ENCODE data around the gene TPPP. TPM values are rescaled to one million over a fixed set of nuclear protein-coding genes. Genes with fewer than 3 reads are reported as not detected.

Gene TPPP
- total and polyA plus RNA-seq, 12 donors, result 0.39 to 9.1 (median 2.0) TPM

DNA sequence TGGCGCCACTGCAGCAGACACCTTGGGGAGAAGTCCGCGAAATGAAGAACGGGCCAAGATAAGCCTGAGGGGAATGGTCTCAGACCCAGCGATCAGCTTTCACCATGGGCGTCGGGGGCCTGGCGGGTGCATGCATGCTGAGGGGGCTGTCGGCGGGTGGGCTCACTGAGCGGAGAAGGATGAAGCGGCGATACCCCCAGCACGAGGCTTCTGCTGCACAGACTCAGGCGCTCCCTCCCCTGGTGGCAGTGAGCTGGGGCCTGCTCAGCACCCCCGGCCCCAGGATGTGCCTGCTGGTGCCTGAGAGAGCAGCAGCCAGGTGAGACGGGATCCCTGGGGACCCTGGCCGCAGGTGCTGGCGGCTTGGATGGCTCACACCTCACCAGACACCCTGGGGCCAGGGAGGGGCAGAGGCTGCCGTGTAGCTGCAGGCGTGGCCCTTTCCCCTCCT is 49.8 kb downstream of the TPPP start:
- no peaks in the 10 kb centered on the region for H3K4me1 ChIP-seq (replicated peaks in 1 of 2)

DNA sequence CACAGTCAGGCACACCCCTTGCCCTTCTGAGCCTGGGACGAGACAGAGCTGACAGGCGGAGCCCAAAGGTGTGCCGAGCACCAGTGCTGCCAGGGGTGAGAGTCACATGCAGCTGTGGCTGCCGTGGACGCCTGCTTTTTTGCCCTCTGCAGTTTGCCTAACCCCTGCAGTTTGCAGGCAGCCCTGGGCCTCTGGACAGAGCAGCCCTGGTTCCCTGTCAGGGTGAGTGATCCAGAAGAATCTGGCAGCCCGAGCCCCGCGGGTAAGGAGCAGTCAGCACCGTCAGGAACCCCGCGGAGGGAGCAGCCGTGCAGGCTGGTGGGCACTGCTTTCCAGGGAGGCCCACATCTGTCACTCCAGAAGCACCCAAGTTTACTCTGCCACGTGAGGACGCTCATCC is 50.7 kb downstream of the TPPP start:
- intact Hi-C loops (cut with DNase I), result no loop called here
- Histone ChIP-seq H3K27me3 (no peaks in the 10 kb centered on the region), H3K27ac (no peak overlapping the region), H3K9me3 (replicated peaks in 1 of 3) (no peaks in the 10 kb centered on the region), H3K36me3 (replicated peaks in 1 of 2) (peaks cover 0 to 7% of the 10 kb centered on the region in 2 donors), H3K4me1 (replicated peaks in 1 of 2) (no peaks in the 10 kb centered on the region), H3K4me3 (no peak overlapping the region)
- WGBS, 4 donors, result 80 to 100% (median 96%) methylated on average over 1 to 14 of the region's 14 CpGs
- TF ChIP-seq, protein P1, sequence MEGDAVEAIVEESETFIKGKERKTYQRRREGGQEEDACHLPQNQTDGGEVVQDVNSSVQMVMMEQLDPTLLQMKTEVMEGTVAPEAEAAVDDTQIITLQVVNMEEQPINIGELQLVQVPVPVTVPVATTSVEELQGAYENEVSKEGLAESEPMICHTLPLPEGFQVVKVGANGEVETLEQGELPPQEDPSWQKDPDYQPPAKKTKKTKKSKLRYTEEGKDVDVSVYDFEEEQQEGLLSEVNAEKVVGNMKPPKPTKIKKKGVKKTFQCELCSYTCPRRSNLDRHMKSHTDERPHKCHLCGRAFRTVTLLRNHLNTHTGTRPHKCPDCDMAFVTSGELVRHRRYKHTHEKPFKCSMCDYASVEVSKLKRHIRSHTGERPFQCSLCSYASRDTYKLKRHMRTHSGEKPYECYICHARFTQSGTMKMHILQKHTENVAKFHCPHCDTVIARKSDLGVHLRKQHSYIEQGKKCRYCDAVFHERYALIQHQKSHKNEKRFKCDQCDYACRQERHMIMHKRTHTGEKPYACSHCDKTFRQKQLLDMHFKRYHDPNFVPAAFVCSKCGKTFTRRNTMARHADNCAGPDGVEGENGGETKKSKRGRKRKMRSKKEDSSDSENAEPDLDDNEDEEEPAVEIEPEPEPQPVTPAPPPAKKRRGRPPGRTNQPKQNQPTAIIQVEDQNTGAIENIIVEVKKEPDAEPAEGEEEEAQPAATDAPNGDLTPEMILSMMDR (IDR thresholded peaks at IDR 0.05), result no peak
- no peak for TF ChIP-seq POLR2A (IDR thresholded peaks at IDR 0.05)
- no peak for DNase-seq

More for the DNA sequence above, 49.8 kb downstream of the TPPP start:
- TF ChIP-seq POLR2A (IDR thresholded peaks at IDR 0.05), result no peak
- TF ChIP-seq, protein P1 (IDR thresholded peaks at IDR 0.05), result no peak
- no peak overlapping the region for H3K27ac ChIP-seq
- H3K27me3 ChIP-seq, result no peaks in the 10 kb centered on the region
- H3K36me3 ChIP-seq (replicated peaks in 1 of 2), result no peaks in the 10 kb centered on the region
- H3K9me3 ChIP-seq (replicated peaks in 1 of 3), result no peaks in the 10 kb centered on the region
- WGBS, 4 donors, result 94 to 96% (median 95%) methylated on average over 16 to 21 of the region's 21 CpGs
- intact Hi-C loops (cut with DNase I), result no loop called here
- no peak overlapping the region for H3K4me3 ChIP-seq
- no peak for DNase-seq

DNA sequence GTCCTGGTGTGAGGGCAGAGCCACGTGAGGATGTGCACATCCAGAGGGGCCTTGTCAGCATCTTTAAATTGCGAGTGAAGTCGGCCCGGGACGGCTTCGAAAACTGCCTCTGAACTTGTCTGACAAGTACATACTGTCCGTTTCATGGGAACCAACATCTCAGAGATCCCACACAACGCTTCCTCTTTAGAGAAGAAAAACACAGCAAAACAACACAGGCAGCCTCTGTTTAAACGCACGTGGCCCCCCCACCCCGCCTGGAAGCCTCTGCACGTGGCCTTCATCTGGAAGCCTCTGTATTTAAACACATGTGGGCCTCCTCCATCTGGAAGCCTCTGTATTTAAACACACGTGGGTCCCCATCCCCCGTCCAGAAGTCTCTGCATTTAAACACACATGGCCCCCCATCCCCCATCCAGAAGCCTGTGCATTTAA is 51.8 kb downstream of the TPPP start:
- Histone ChIP-seq H3K9me3 (replicated peaks in 1 of 3) (no peaks in the 10 kb centered on the region), H3K4me1 (replicated peaks in 1 of 2) (no peaks in the 10 kb centered on the region), H3K4me3 (no peak overlapping the region), H3K36me3 (replicated peaks in 1 of 2) (peaks cover 0 to 7% of the 10 kb centered on the region in 2 donors), H3K27ac (no peak overlapping the region), H3K27me3 (no peaks in the 10 kb centered on the region)
- intact Hi-C loops (cut with DNase I), result no loop called here
- no peak for TF ChIP-seq POLR2A (IDR thresholded peaks at IDR 0.05)
- TF ChIP-seq, protein P1 (IDR thresholded peaks at IDR 0.05), result no peak
- WGBS, 4 donors, result 89 to 91% (median 90%) methylated on average over 14 of the region's 14 CpGs
- DNase-seq, result no peak

DNA sequence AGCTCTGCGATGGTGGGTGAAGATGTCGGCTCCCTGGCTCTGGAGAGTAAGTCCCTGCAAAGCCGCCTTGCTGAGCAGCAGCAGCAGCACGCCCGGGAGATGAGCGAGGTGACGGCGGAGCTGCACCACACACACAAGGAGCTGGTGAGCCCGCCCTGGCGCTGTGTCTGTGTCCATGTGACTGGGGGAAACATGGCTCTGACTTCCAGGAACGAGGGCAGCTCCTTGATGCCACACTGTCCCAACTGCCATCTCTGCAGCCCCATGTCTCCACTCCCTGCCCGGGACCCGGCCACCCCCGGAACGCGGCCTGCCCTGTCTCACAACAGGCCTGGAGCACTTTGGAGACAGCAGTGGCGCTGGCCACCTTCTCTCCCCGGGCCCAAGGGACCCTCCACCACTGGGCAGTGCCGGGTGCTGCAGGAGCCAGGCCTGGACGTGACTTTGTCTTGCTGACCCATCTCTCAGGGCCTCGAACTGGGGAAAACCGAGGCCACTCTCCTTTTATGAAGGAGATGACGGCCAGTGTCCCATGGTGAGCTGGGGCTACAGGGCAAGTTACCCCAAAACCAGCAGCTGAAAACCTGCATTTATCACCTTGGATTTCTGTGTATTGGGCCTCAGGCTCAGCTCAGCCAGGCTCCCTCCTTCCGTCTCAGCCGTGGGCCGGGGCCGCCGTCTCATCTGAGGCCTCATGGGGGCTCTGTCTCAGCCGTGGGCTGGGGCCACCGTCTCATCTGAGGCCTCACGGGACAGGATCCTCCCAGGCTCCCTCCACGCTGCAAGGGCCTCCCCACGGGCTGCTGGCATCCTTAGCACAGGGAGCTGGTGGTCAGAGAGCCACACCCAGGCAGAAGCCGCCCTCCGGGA is 52.5 kb downstream of the TPPP start:
- TF ChIP-seq, protein P1 (IDR thresholded peaks at IDR 0.05), result no peak
- TF ChIP-seq POLR2A (IDR thresholded peaks at IDR 0.05), result no peak
- intact Hi-C loops (cut with DNase I), result no loop called here
- no peaks in the 10 kb centered on the region for H3K27me3 ChIP-seq
- no peak overlapping the region for H3K27ac ChIP-seq
- H3K9me3 ChIP-seq (replicated peaks in 1 of 3), result no peaks in the 10 kb centered on the region
- H3K4me3 ChIP-seq, result no peak overlapping the region
- DNase-seq, result no peak
- 88 to 93% (median 92%) methylated on average over 20 to 35 of the region's 35 CpGs for WGBS, 4 donors
- H3K36me3 ChIP-seq (replicated peaks in 1 of 2), result peaks cover 0 to 7% of the 10 kb centered on the region in 2 donors
- H3K4me1 ChIP-seq (replicated peaks in 1 of 2), result no peaks in the 10 kb centered on the region
